ENCODE measurements around the gene SWI5.

Gene SWI5

GRCh38 chr9:128335914-128336313 is 59.8 kb downstream of the SWI5 start:
- no peak for FAIRE-seq
- DNase-seq (ENCODE audit: insufficient read length, low spot score) = no peak
- TF ChIP-seq POLR2A (IDR thresholded peaks at IDR 0.05; ENCODE audit: low read depth, low read length) = no peak

GRCh38 chr9:128337936-128338335 is 61.9 kb downstream of the SWI5 start:
- DNase-seq (ENCODE audit: insufficient read length, low spot score) (no peak), FAIRE-seq (no peak)
- no peak for TF ChIP-seq POLR2A (IDR thresholded peaks at IDR 0.05; ENCODE audit: low read depth, low read length)

Measured in H54 (cell line).